K562 (cell line): ENCODE results near the gene ZNF432. TPM values are rescaled to one million over a fixed set of nuclear protein-coding genes. Genes with fewer than 3 reads are reported as not detected.

ENCODE experiments used
- ATF3 ChIP-seq, 2 experiments: fragments of 450-650 bp in 1 of 2; sonication (generic) in 1 of 2; formaldehyde crosslinking in 1 of 2; IDR thresholded peaks in 1 of 2; conservative IDR thresholded peaks in 1 of 2; 2 replicates each; pipeline versions ENCODE4 v1.6.1 to v1.8.1; 2016 to 2023; ENCODE audit warnings: mild to moderate bottlenecking in 2 of 2, moderate library complexity in 2 of 2, inconsistent platforms in 1 of 2, missing genetic modification reagents in 1 of 2
- CHD4 ChIP-seq: fragments of 200-600 bp; sonication (generic); IDR thresholded peaks from 3 replicates; pipeline ENCODE4 v1.6.1; 2012; ENCODE audit warnings: low read depth, mild to moderate bottlenecking, mixed read lengths, low read length, inconsistent platforms; ENCODE audit not compliant: insufficient read depth, insufficient replicate concordance, poor library complexity, severe bottlenecking
- CHD7 ChIP-seq: fragments of 200-600 bp; sonication (generic); IDR thresholded peaks from one replicate; pipeline ENCODE4 v1.6.1; 2012; ENCODE audit warnings: mild to moderate bottlenecking, low read depth, low read length, inconsistent platforms
- DEAF1 ChIP-seq: fragments of 450-650 bp; formaldehyde crosslinking; IDR thresholded peaks from 2 replicates; pipeline ENCODE4 v1.4.0; 2020; ENCODE audit warnings: mild to moderate bottlenecking, moderate library complexity
- ID3 ChIP-seq, 2 experiments: fragments of 250-450 bp in 1 of 2; fragments of 450-650 bp in 1 of 2; sonication (Bioruptor Pico) in 1 of 2; IDR thresholded peaks; 2 replicates each; pipeline versions ENCODE4 v1.6.1 to v1.8.0; 2016 to 2021; ENCODE audit warnings: mild to moderate bottlenecking in 2 of 2, moderate library complexity in 2 of 2, missing compliant biosample characterization in 1 of 2, missing genetic modification characterization in 1 of 2
- TFAP4 ChIP-seq: sonication (generic); formaldehyde crosslinking; IDR thresholded peaks from 2 replicates; pipeline ENCODE4 v1.8.0; 2022; ENCODE audit warnings: missing genetic modification reagents, mild to moderate bottlenecking, moderate library complexity, borderline replicate concordance
- ZC3H8 ChIP-seq: fragments of 450-650 bp; IDR thresholded peaks from 2 replicates; pipeline ENCODE4 v1.6.1; 2017
- polyA plus RNA-seq, 8 experiments: library from polyadenylated mRNA; depleted of rRNA in 4 of 8; stranded (reverse) in 5 of 8; unstranded in 3 of 8; fragments of >200 nt; fragmentation: Nextera tagmentation in 2 of 8; fragmentation: Illumina TruSeq in 1 of 8; extraction: Ambion mirVana in 2 of 8; extraction: Trizol in 1 of 8; gene quantifications; 2 replicates each; pipeline versions ENCODE4 v1.2.1 to v1.2.3, GENCODE V29; 2011 to 2014; ENCODE audit warnings: inconsistent platforms in 1 of 8, missing spikeins in 1 of 8
- total RNA-seq, 7 experiments: library from RNA; depleted of rRNA in 6 of 7; stranded (reverse); fragments of >200 nt in 6 of 7; fragmentation: Illumina TruSeq in 2 of 7; extraction: Trizol in 2 of 7; gene quantifications; 2 replicates each; pipeline versions ENCODE4 v1.2.1 to v1.2.3, GENCODE V29; 2011 to 2021; ENCODE audit warnings: low replicate concordance in 1 of 7

ZNF432 gene
- total and polyA plus RNA-seq, 9 of the 15 experiments (the other 6 are each of a cell fraction or from before 2014, with no cell fraction given), result 2.6 to 6.8 (median 4.0) TPM

- TF ChIP-seq ATF3 (IDR thresholded peaks at IDR 0.05), result peak; percentile 18; the same call in 1 of the 2 replicates
- TF ChIP-seq ATF3 (CRISPR knock-in tag; conservative IDR thresholded peaks at IDR 0.05), result no peak
- TF ChIP-seq DEAF1 (CRISPR knock-in tag), result no peak
- no peak for TF ChIP-seq ZC3H8
- no peak for TF ChIP-seq CHD4
- no peak for TF ChIP-seq ID3 (CRISPR knock-in tag; IDR thresholded peaks at IDR 0.05)
- peak; percentile 85; the same call in 1 of the 2 replicates for TF ChIP-seq ID3 (tag; IDR thresholded peaks at IDR 0.05)
- no peak for TF ChIP-seq CHD7
- TF ChIP-seq TFAP4 (CRISPR knock-in tag), result peak; percentile 77
These were observed 20.4 kb downstream of the ZNF432 start, which contains the start of gene ZNF614 (continued) for GRCh38 chr19:52028027-52028779.
